Transverse colon (tissue), 4 donors: ENCODE results near the gene RCCD1.

Experiments
- POLR2A ChIP-seq: fragments of 450-650 bp; IDR thresholded peaks from one replicate; pipeline ENCODE4 v1.6.1; 2016; ENCODE audit warnings: antibody characterized with exemption, mild to moderate bottlenecking, moderate library complexity
- POLR2AphosphoS5 ChIP-seq, 3 donors: sonication (generic); formaldehyde crosslinking; IDR thresholded peaks; one replicate each; pipeline ENCODE4 v1.6.1; 2016; ENCODE audit warnings: antibody characterized with exemption in 3 of 3
- TF ChIP-seq, protein P1 (sequence below), 5 experiments: fragments of 200-600 bp in 3 of 5; fragments of 450-650 bp in 2 of 5; sonication (generic) in 3 of 5; IDR thresholded peaks; 1 replicate in 2 of 5; 2 replicates in 3 of 5; pipeline ENCODE4 v1.5.1; 2016 to 2017; ENCODE audit warnings: antibody characterized with exemption in 5 of 5, inconsistent platforms in 3 of 5, mild to moderate bottlenecking in 2 of 5, moderate library complexity in 1 of 5

DNA sequence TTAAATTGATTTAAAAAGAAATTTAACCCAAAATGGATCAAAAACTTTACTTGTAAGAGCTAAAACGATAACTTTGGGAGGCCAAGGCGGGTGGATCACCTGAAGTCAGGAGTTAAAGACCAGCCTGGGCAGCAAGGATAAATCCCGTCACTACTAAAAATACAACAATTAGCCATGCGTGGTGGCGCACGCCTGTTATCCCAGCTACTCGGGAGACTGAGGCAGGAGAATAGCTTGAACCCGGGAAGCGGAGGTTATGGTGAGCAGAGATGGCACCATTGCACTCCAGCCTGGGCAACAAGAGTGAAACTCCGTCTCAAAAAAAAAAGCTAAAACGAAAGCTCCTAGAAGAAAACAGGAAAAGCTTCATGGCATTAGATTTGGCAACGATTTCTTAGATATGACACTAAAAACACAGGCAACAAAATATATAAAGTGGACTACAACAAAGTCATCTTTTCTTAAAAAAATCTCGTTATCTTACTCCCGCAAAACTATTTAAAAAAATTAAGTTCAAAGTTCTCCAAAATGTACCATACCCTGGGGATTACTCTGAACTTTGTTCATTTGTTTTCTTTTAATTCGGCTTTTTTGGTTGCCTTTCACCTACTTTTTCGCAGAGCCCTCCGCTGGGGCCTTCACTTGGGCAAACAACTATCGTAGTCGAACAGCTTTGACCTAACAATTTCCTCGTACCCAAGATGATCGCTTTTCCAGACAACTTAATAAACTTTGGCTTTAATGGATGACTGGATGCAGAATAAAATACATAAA is 25.3 kb upstream of the RCCD1 start:
- TF ChIP-seq, protein P1, sequence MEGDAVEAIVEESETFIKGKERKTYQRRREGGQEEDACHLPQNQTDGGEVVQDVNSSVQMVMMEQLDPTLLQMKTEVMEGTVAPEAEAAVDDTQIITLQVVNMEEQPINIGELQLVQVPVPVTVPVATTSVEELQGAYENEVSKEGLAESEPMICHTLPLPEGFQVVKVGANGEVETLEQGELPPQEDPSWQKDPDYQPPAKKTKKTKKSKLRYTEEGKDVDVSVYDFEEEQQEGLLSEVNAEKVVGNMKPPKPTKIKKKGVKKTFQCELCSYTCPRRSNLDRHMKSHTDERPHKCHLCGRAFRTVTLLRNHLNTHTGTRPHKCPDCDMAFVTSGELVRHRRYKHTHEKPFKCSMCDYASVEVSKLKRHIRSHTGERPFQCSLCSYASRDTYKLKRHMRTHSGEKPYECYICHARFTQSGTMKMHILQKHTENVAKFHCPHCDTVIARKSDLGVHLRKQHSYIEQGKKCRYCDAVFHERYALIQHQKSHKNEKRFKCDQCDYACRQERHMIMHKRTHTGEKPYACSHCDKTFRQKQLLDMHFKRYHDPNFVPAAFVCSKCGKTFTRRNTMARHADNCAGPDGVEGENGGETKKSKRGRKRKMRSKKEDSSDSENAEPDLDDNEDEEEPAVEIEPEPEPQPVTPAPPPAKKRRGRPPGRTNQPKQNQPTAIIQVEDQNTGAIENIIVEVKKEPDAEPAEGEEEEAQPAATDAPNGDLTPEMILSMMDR (IDR thresholded peaks at IDR 0.05), result no peak
- TF ChIP-seq POLR2A (no peak), POLR2AphosphoS5 (IDR thresholded peaks at IDR 0.05) (no peak)
